SK-N-SH treated with all-trans-retinoic acid at 6 μM for 48 hours (cell line): Measurements from ENCODE around the gene GTF2IRD1.

Source experiments
- ATAC-seq: fragments of 200-7000 bp; cut with Tn5 transposase; 3 replicates; pipeline ENCODE4 v1.9.1; 2020; ENCODE audit warnings: mild to moderate bottlenecking, moderate library complexity
- ARNTL ChIP-seq: fragments of 450-650 bp; formaldehyde crosslinking; IDR thresholded peaks from 2 replicates; pipeline ENCODE4 v1.5.0; 2020; ENCODE audit warnings: low read depth, mild to moderate bottlenecking, moderate library complexity, borderline replicate concordance
- CSDC2 ChIP-seq: fragments of 250-450 bp; sonication (Bioruptor Pico); IDR thresholded peaks from 2 replicates; pipeline ENCODE4 v1.5.0; 2020; ENCODE audit warnings: mild to moderate bottlenecking, moderate library complexity
- ESRRG ChIP-seq: fragments of 250-450 bp; sonication (Bioruptor Pico); IDR thresholded peaks from 2 replicates; pipeline ENCODE4 v1.6.1; 2021; ENCODE audit warnings: mild to moderate bottlenecking
- GLIS3 ChIP-seq: fragments of 250-450 bp; sonication (Bioruptor Pico); IDR thresholded peaks from 2 replicates; pipeline ENCODE4 v1.5.0; 2020; ENCODE audit warnings: mild to moderate bottlenecking, moderate library complexity
- ISL1 ChIP-seq: fragments of 250-450 bp; sonication (Bioruptor Pico); IDR thresholded peaks from 2 replicates; pipeline ENCODE4 v2.1.2; 2022; ENCODE audit warnings: mild to moderate bottlenecking, moderate library complexity
- OSR1 ChIP-seq: fragments of 250-450 bp; sonication (Bioruptor Pico); IDR thresholded peaks from 2 replicates; pipeline ENCODE4 v1.8.0; 2022; ENCODE audit warnings: moderate library complexity, mild to moderate bottlenecking, inconsistent platforms
- RARB ChIP-seq: fragments of 250-450 bp; sonication (Bioruptor Pico); IDR thresholded peaks from 2 replicates; pipeline ENCODE4 v1.8.0; 2021; ENCODE audit warnings: mild to moderate bottlenecking, moderate library complexity
- SNAI2 ChIP-seq: fragments of 250-450 bp; sonication (Bioruptor Pico); IDR thresholded peaks from 2 replicates; pipeline ENCODE4 v1.5.0; 2020; ENCODE audit warnings: mild to moderate bottlenecking, moderate library complexity
- TCF4 ChIP-seq: fragments of 250-450 bp; sonication (Bioruptor Pico); IDR thresholded peaks from 2 replicates; pipeline ENCODE4 v1.8.0; 2021; ENCODE audit warnings: mild to moderate bottlenecking, moderate library complexity, borderline replicate concordance
- TOX ChIP-seq: fragments of 250-450 bp; sonication (Bioruptor Pico); IDR thresholded peaks from 2 replicates; pipeline ENCODE4 v1.8.0; 2021; ENCODE audit warnings: mild to moderate bottlenecking, moderate library complexity, borderline replicate concordance
- ZC3H10 ChIP-seq: fragments of 250-450 bp; sonication (Bioruptor Pico); IDR thresholded peaks from 2 replicates; pipeline ENCODE4 v1.5.1; 2021; ENCODE audit warnings: mild to moderate bottlenecking, moderate library complexity
- ZFP3 ChIP-seq: fragments of 250-450 bp; sonication (Bioruptor Pico); IDR thresholded peaks from 2 replicates; pipeline ENCODE4 v1.5.0; 2020; ENCODE audit warnings: mild to moderate bottlenecking, moderate library complexity
- ZFP30 ChIP-seq: fragments of 450-650 bp; formaldehyde crosslinking; IDR thresholded peaks from 2 replicates; pipeline ENCODE4 v1.5.0; 2022; ENCODE audit warnings: mild to moderate bottlenecking, moderate library complexity
- ZNF565 ChIP-seq: fragments of 450-650 bp; formaldehyde crosslinking; conservative IDR thresholded peaks from 2 replicates; pipeline ENCODE4 v1.5.0; 2020; ENCODE audit warnings: low read depth, mild to moderate bottlenecking, moderate library complexity
- ZNF70 ChIP-seq: fragments of 450-650 bp; formaldehyde crosslinking; IDR thresholded peaks from 2 replicates; pipeline ENCODE4 v1.5.0; 2020; ENCODE audit warnings: mild to moderate bottlenecking, moderate library complexity
- ZNF8 ChIP-seq: fragments of 450-650 bp; formaldehyde crosslinking; IDR thresholded peaks from 2 replicates; pipeline ENCODE4 v1.5.0; 2020; ENCODE audit warnings: mild to moderate bottlenecking, moderate library complexity
- TF ChIP-seq, protein P1 (sequence below): fragments of 250-450 bp; sonication (Bioruptor Pico); IDR thresholded peaks from 2 replicates; pipeline ENCODE4 v1.8.0; 2021; ENCODE audit warnings: low read depth, mild to moderate bottlenecking, moderate library complexity, borderline replicate concordance
- TF ChIP-seq, protein P2 (sequence below): fragments of 250-450 bp; sonication (Bioruptor Pico); IDR thresholded peaks from 2 replicates; pipeline ENCODE4 v1.5.0; 2020; ENCODE audit warnings: mild to moderate bottlenecking, moderate library complexity
- TF ChIP-seq, protein P3 (sequence below): fragments of 250-450 bp; sonication (Bioruptor Pico); IDR thresholded peaks from 2 replicates; pipeline ENCODE4 v1.8.0; 2020; ENCODE audit warnings: mild to moderate bottlenecking, moderate library complexity, borderline replicate concordance
- TF ChIP-seq, protein P4 (sequence below): fragments of 250-450 bp; sonication (Bioruptor Pico); IDR thresholded peaks from 2 replicates; pipeline ENCODE4 v1.5.1; 2021; ENCODE audit warnings: mild to moderate bottlenecking, moderate library complexity
- TF ChIP-seq, protein P5 (sequence below): fragments of 250-450 bp; sonication (Bioruptor Pico); IDR thresholded peaks from 2 replicates; pipeline ENCODE4 v1.5.1; 2020; ENCODE audit warnings: low read depth, mild to moderate bottlenecking, moderate library complexity

GTF2IRD1 gene

DNA sequence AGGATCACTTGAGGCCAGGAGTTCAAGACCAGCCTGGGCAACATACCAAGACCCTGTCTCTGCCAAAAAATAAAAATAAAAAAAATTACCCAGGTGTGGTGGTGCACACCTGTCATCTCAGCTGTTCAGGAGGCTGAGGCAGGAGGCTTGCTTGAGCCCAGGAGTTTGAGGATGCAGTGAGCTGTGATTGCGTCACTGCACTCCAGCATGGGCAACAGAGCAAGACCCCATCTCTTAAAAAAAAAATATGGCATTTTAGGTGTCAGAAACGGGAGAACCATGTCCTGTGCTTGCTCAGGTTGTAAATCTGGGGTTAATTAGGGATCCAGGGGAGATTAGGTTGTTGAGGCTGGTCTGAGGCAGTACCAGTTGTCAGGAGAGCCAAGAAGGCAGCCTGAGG is 64.9 kb downstream of the GTF2IRD1 start:
- TF ChIP-seq, protein P1, sequence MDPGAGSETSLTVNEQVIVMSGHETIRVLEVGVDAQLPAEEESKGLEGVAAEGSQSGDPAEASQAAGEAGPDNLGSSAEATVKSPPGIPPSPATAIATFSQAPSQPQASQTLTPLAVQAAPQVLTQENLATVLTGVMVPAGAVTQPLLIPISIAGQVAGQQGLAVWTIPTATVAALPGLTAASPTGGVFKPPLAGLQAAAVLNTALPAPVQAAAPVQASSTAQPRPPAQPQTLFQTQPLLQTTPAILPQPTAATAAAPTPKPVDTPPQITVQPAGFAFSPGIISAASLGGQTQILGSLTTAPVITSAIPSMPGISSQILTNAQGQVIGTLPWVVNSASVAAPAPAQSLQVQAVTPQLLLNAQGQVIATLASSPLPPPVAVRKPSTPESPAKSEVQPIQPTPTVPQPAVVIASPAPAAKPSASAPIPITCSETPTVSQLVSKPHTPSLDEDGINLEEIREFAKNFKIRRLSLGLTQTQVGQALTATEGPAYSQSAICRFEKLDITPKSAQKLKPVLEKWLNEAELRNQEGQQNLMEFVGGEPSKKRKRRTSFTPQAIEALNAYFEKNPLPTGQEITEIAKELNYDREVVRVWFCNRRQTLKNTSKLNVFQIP, result no peak
- TF ChIP-seq OSR1 (CRISPR knock-in tag) (no peak), GLIS3 (CRISPR knock-in tag) (no peak), TOX (CRISPR knock-in tag) (no peak), SNAI2 (CRISPR knock-in tag) (no peak)
- TF ChIP-seq, all 23 proteins: peak for 0
- ATAC-seq, result no peak

DNA sequence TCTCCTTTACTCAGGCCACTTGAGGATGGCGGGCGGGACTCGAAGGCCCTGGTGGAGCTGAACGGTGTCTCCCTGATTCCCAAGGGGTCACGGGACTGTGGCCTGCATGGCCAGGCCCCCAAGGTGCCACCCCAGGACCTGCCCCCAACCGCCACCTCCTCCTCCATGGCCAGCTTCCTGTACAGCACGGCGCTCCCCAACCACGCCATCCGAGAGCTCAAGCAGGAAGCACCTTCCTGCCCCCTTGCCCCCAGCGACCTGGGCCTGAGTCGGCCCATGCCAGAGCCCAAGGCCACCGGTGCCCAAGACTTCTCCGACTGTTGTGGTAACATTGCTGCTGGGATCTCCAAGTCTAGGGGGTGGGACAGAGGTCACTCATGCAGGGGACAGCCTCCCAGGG is 65.7 kb downstream of the GTF2IRD1 start:
- TF ChIP-seq OSR1 (CRISPR knock-in tag) (no peak), ZFP30 (CRISPR knock-in tag) (no peak), TCF4 (CRISPR knock-in tag) (no peak), ZNF8 (CRISPR knock-in tag) (no peak), TOX (CRISPR knock-in tag) (no peak), ZFP3 (CRISPR knock-in tag) (no peak), CSDC2 (CRISPR knock-in tag) (no peak), ZNF70 (CRISPR knock-in tag) (no peak), ESRRG (CRISPR knock-in tag) (no peak), GLIS3 (CRISPR knock-in tag) (no peak), ZC3H10 (no peak)
- TF ChIP-seq, protein P2, sequence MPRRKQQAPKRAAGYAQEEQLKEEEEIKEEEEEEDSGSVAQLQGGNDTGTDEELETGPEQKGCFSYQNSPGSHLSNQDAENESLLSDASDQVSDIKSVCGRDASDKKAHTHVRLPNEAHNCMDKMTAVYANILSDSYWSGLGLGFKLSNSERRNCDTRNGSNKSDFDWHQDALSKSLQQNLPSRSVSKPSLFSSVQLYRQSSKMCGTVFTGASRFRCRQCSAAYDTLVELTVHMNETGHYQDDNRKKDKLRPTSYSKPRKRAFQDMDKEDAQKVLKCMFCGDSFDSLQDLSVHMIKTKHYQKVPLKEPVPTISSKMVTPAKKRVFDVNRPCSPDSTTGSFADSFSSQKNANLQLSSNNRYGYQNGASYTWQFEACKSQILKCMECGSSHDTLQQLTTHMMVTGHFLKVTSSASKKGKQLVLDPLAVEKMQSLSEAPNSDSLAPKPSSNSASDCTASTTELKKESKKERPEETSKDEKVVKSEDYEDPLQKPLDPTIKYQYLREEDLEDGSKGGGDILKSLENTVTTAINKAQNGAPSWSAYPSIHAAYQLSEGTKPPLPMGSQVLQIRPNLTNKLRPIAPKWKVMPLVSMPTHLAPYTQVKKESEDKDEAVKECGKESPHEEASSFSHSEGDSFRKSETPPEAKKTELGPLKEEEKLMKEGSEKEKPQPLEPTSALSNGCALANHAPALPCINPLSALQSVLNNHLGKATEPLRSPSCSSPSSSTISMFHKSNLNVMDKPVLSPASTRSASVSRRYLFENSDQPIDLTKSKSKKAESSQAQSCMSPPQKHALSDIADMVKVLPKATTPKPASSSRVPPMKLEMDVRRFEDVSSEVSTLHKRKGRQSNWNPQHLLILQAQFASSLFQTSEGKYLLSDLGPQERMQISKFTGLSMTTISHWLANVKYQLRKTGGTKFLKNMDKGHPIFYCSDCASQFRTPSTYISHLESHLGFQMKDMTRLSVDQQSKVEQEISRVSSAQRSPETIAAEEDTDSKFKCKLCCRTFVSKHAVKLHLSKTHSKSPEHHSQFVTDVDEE (CRISPR knock-in tag), result no peak
- TF ChIP-seq, protein P3, sequence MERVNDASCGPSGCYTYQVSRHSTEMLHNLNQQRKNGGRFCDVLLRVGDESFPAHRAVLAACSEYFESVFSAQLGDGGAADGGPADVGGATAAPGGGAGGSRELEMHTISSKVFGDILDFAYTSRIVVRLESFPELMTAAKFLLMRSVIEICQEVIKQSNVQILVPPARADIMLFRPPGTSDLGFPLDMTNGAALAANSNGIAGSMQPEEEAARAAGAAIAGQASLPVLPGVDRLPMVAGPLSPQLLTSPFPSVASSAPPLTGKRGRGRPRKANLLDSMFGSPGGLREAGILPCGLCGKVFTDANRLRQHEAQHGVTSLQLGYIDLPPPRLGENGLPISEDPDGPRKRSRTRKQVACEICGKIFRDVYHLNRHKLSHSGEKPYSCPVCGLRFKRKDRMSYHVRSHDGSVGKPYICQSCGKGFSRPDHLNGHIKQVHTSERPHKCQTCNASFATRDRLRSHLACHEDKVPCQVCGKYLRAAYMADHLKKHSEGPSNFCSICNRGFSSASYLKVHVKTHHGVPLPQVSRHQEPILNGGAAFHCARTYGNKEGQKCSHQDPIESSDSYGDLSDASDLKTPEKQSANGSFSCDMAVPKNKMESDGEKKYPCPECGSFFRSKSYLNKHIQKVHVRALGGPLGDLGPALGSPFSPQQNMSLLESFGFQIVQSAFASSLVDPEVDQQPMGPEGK, result no peak
- TF ChIP-seq, all 23 proteins: peak for 0
- ATAC-seq, result no peak

DNA sequence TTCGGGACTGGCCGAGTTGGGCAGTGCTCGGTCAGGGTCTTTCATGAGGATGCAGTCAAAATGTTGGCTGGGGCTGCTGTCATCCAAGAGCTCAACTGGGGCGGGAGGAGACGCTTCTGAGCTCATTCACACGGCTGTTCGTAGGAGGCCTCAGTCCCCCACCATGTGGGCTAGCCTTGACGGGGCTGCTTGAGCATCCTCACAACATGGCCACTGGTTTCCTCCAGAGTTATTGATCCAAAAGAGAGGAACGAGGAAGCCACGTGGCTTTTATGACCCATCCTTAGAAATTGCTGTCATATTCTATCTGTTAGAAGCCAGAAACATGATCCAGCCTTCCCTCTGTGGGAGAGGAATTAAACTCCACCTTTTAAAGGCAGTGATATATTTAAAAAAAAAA is 68.1 kb downstream of the GTF2IRD1 start:
- no peak; the same call in 1 of the 3 replicates for ATAC-seq
- TF ChIP-seq ZNF565 (CRISPR knock-in tag), result peak; percentile 98
- no peak for TF ChIP-seq CSDC2 (CRISPR knock-in tag)
- no peak for TF ChIP-seq ARNTL (CRISPR knock-in tag)
- no peak for TF ChIP-seq ESRRG (CRISPR knock-in tag)

DNA sequence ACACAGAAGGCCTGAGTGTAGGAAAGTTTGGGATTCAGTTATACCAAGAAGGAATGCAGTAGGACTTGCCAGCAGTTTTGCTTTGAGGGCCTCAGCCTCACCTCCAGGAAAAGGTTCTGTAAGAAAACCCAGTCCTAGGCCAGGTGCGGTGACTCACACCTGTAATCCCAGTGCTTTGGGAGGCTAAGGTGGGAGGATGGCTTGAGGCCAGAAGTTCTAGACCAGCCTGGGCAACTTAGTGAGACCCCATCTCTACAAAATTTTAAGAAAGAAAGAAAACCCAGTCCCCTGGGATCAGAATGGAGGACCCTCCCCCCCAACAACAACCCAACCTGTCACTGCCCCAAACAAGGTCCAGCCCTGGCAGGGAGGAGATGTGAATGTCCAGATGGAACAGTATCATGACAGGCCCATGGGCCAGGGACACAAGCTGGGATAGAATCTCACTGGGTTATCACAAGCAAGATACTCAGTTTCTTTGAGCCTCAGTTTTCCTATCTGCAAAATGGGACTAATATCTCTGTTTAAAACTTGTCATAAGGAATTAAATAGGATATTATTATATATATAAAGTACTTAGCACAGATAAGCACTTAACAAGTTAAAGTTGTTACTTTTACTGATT is 68.7 kb downstream of the GTF2IRD1 start:
- no peak for ATAC-seq
- TF ChIP-seq, protein P4, sequence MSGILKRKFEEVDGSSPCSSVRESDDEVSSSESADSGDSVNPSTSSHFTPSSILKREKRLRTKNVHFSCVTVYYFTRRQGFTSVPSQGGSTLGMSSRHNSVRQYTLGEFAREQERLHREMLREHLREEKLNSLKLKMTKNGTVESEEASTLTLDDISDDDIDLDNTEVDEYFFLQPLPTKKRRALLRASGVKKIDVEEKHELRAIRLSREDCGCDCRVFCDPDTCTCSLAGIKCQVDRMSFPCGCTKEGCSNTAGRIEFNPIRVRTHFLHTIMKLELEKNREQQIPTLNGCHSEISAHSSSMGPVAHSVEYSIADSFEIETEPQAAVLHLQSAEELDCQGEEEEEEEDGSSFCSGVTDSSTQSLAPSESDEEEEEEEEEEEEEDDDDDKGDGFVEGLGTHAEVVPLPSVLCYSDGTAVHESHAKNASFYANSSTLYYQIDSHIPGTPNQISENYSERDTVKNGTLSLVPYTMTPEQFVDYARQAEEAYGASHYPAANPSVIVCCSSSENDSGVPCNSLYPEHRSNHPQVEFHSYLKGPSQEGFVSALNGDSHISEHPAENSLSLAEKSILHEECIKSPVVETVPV (CRISPR knock-in tag), result no peak
- TF ChIP-seq RARB (CRISPR knock-in tag) (no peak), ISL1 (CRISPR knock-in tag) (no peak), GLIS3 (CRISPR knock-in tag) (no peak), TOX (CRISPR knock-in tag) (no peak), ZFP3 (CRISPR knock-in tag) (no peak), TCF4 (CRISPR knock-in tag) (no peak), ZNF8 (CRISPR knock-in tag) (no peak), CSDC2 (CRISPR knock-in tag) (no peak), ZNF70 (CRISPR knock-in tag) (no peak)
- TF ChIP-seq, protein P5, sequence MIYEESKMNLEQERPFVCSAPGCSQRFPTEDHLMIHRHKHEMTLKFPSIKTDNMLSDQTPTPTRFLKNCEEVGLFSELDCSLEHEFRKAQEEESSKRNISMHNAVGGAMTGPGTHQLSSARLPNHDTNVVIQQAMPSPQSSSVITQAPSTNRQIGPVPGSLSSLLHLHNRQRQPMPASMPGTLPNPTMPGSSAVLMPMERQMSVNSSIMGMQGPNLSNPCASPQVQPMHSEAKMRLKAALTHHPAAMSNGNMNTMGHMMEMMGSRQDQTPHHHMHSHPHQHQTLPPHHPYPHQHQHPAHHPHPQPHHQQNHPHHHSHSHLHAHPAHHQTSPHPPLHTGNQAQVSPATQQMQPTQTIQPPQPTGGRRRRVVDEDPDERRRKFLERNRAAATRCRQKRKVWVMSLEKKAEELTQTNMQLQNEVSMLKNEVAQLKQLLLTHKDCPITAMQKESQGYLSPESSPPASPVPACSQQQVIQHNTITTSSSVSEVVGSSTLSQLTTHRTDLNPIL, result no peak
- TF ChIP-seq, protein P1, result no peak
